ENCODE results near the gene SMIM26. TPM values are rescaled to one million over a fixed set of nuclear protein-coding genes. Genes with fewer than 3 reads are reported as not detected.

Gene SMIM26
- total and polyA plus RNA-seq, 9 of the 15 experiments (the other 6 are each of a cell fraction or from before 2014, with no cell fraction given) = 46.9 to 186 (median 86.5) TPM

DNA sequence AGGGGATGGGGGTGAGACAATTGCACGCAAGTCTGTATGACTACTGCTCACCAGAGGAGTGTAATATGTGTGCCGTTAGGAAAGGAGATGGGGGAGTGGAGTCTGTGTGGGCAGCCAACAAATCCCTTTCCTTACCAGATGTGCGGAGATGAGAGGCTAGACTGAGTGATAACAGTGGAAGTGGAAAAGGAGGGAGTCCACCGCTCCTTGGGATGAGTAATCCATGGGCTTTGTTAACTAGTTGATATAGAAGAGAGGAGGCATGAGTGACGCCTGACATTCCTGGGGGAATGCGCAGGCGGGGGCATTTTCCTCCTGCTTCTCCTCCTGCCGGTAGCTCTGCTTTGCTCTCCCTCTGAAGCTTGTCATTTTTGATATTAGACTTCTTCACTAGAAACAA is 13.5 kb upstream of the SMIM26 start:
- no TSS peak for BruUV-seq (replicated peaks)
- no peaks in the 10 kb centered on the region for H3K4me1 ChIP-seq (replicated peaks in 1 of 2; ENCODE audit: control insufficient read depth in 2 of 2, insufficient read depth in 2 of 2, low read length in 2 of 2)
- no peak for FAIRE-seq
- H4K20me1 ChIP-seq (replicated peaks; ENCODE audit: control insufficient read depth, insufficient read depth, low read length) = no peaks in the 10 kb centered on the region
- H3K36me3 ChIP-seq (ENCODE audit: control insufficient read depth, insufficient read depth, low read length) = peaks cover 53% of the 10 kb centered on the region
- WGBS (ENCODE audit: insufficient coverage, low coverage, missing lambda C conversion rate) = 93% methylated on average over 5 of the region's 8 CpGs
- H3K9me1 ChIP-seq (ENCODE audit: control insufficient read depth, insufficient read depth, low read length) = no peaks in the 10 kb centered on the region
- ATAC-seq = no peak
- H3K4me3 ChIP-seq = no peak overlapping the region
- intact Hi-C loops (cut with micrococcal nuclease) (no loop called here), in situ Hi-C loops (cut with MboI) (no loop called here)
- DNase-seq (ENCODE audit: extremely low read depth in 1 of 4, low spot score in 3 of 4) = no peak
- H2AFZ ChIP-seq (ENCODE audit: low read depth, low read length) = no peak overlapping the region
- no peak overlapping the region for H3K4me2 ChIP-seq (ENCODE audit: insufficient read depth, low read length)
- no peak overlapping the region for H3K27ac ChIP-seq (ENCODE audit: extremely low read depth, low read depth, low read length)
- no peak overlapping the region for H3K9ac ChIP-seq (ENCODE audit: insufficient read depth in 1 of 2, low read depth in 2 of 2, low read length in 2 of 2)
- no peaks in the 10 kb centered on the region for H3K79me2 ChIP-seq (ENCODE audit: control insufficient read depth, insufficient read depth, low read length)
- ChIA-PET POLR2A (no interaction called here), CTCF (ENCODE audit: low intra/inter-chr PET ratio) (no interaction called here)
- no peaks in the 10 kb centered on the region for H3K27me3 ChIP-seq (ENCODE audit: control insufficient read depth in 2 of 2, insufficient read depth in 2 of 2, low read length in 2 of 2)
- no peaks in the 10 kb centered on the region for H3K9me3 ChIP-seq (replicated peaks; ENCODE audit: control insufficient read depth, insufficient read depth, low read depth, low read length)
- TF ChIP-seq NFATC3 (IDR thresholded peaks at IDR 0.05) (no peak), DNMT1 (IDR thresholded peaks at IDR 0.05) (no peak), CUX1 (CRISPR knock-in tag; IDR thresholded peaks at IDR 0.05) (no peak), PRDM10 (IDR thresholded peaks at IDR 0.05; ENCODE audit: partially characterized antibody) (no peak), SNIP1 (IDR thresholded peaks at IDR 0.05; ENCODE audit: low read depth) (no peak), POLR2B (IDR thresholded peaks at IDR 0.05; ENCODE audit: low read depth, partially characterized antibody) (no peak), ZNF121 (CRISPR knock-in tag; conservative IDR thresholded peaks at IDR 0.05) (no peak), ZNF274 (IDR thresholded peaks at IDR 0.05; ENCODE audit: borderline replicate concordance, low read depth, low read length) (no peak), GTF2A2 (tag; IDR thresholded peaks at IDR 0.05) (no peak), EHMT2 (IDR thresholded peaks at IDR 0.05) (no peak), ZNF431 (CRISPR knock-in tag; IDR thresholded peaks at IDR 0.05) (no peak), POLR2H (tag; IDR thresholded peaks at IDR 0.05; ENCODE audit: low read depth) (no peak)
- TF ChIP-seq, protein P1, sequence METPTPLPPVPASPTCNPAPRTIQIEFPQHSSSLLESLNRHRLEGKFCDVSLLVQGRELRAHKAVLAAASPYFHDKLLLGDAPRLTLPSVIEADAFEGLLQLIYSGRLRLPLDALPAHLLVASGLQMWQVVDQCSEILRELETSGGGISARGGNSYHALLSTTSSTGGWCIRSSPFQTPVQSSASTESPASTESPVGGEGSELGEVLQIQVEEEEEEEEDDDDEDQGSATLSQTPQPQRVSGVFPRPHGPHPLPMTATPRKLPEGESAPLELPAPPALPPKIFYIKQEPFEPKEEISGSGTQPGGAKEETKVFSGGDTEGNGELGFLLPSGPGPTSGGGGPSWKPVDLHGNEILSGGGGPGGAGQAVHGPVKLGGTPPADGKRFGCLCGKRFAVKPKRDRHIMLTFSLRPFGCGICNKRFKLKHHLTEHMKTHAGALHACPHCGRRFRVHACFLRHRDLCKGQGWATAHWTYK (CRISPR knock-in tag; IDR thresholded peaks at IDR 0.05) = no peak
